K562 (cell line): ENCODE measurements around the gene ADK. TPM values are rescaled to one million over a fixed set of nuclear protein-coding genes. Genes with fewer than 3 reads are reported as not detected.

Experiments used
- ATAC-seq: fragments of 200-7000 bp; cut with Tn5 transposase; 3 replicates; pipeline ENCODE4 v1.9.1; 2020; ENCODE audit warnings: moderate library complexity
- BruUV-seq: library from RNA; stranded (reverse); fragments of 400-500 nt; replicated peaks from 2 replicates; lab custom pipeline; 2021; lab: Mats Ljungman, UMichigan
- CTCF ChIA-PET: fragments of 300-600 bp; formaldehyde crosslinking; extraction: SDS; loops from one replicate; lab custom pipeline; 2021; ENCODE audit warnings: low intra/inter-chr PET ratio; lab: Yijun Ruan, JAX
- POLR2A ChIA-PET: fragments of 300-600, 350-650 bp; sonication (Branson Sonifier 250); formaldehyde crosslinking; extraction: SDS; loops from one replicate; lab custom pipeline; 2021; ENCODE audit warnings: antibody characterized with exemption, inconsistent platforms; lab: Yijun Ruan, JAX
- DNase-seq, 4 experiments: peaks; one replicate each; pipeline versions ENCODE4 v3.0.0 to v3.0.0-alpha.2; 2011 to 2018; ENCODE audit warnings: low spot score in 3 of 4, mixed read lengths in 3 of 4; ENCODE audit errors: extremely low read depth in 1 of 4
- FAIRE-seq: peaks from 2 replicates; lab custom pipeline; 2011; peaks lifted over from hg19 to GRCh38; lab: Jason Lieb, UNC
- H2AFZ ChIP-seq: 2 replicates; pipeline ENCODE4 v1.6.0; 2011; ENCODE audit warnings: low read depth, low read length, control low read depth, inconsistent platforms
- H3K27ac ChIP-seq: fragments of 200-600 bp; 3 replicates; pipeline ENCODE4 v1.8.0; 2011; ENCODE audit warnings: low read depth, mild to moderate bottlenecking, control low read depth, inconsistent platforms, low read length, moderate library complexity, mixed read lengths; ENCODE audit errors: extremely low read depth
- H3K27me3 ChIP-seq, 2 experiments: fragments of 300-600 bp in 1 of 2; 2 replicates in 1 of 2; 3 replicates in 1 of 2; pipeline versions ENCODE4 v1.6.0 to v1.8.0; 2011; ENCODE audit warnings: inconsistent platforms in 2 of 2, low read length in 2 of 2, mild to moderate bottlenecking in 1 of 2, mixed read lengths in 1 of 2, moderate library complexity in 1 of 2; ENCODE audit not compliant: control insufficient read depth in 2 of 2, insufficient read depth in 2 of 2
- H3K36me3 ChIP-seq: fragments of 300-600 bp; 3 replicates; pipeline ENCODE4 v1.8.0; 2011; ENCODE audit warnings: mild to moderate bottlenecking, low read length, inconsistent platforms; ENCODE audit not compliant: control insufficient read depth, insufficient read depth
- H3K4me1 ChIP-seq, 2 experiments: fragments of 200-600 bp in 1 of 2; replicated peaks in 1 of 2; 2 replicates in 1 of 2; 3 replicates in 1 of 2; pipeline versions ENCODE4 v1.5.1 to v1.8.0; 2011; ENCODE audit warnings: inconsistent platforms in 2 of 2, low read length in 2 of 2, mild to moderate bottlenecking in 1 of 2, mixed read lengths in 1 of 2, moderate library complexity in 1 of 2; ENCODE audit not compliant: control insufficient read depth in 2 of 2, insufficient read depth in 2 of 2
- H3K4me2 ChIP-seq: 2 replicates; pipeline ENCODE4 v1.6.1; 2011; ENCODE audit warnings: low read length, control low read depth, inconsistent platforms, mixed read lengths; ENCODE audit not compliant: insufficient read depth
- H3K4me3 ChIP-seq: fragments of 200-600 bp; sonication (generic), shearing (Covaris generic); 2 replicates; pipeline ENCODE4 v1.5.1; 2016; ENCODE audit warnings: control low read depth, inconsistent platforms
- H3K79me2 ChIP-seq: fragments of 200-600 bp; 3 replicates; pipeline ENCODE4 v1.8.0; 2011; ENCODE audit warnings: low read length, inconsistent platforms; ENCODE audit not compliant: control insufficient read depth, insufficient read depth
- H3K9ac ChIP-seq, 2 experiments: 2 replicates each; pipeline versions ENCODE4 v1.6.0 to v1.6.1; 2011; ENCODE audit warnings: low read depth in 2 of 2, low read length in 2 of 2, control low read depth in 1 of 2, inconsistent platforms in 1 of 2, mild to moderate bottlenecking in 1 of 2, mixed read lengths in 1 of 2; ENCODE audit not compliant: insufficient read depth in 1 of 2
- H3K9me1 ChIP-seq: one replicate; pipeline ENCODE4 v1.6.0; 2011; ENCODE audit warnings: inconsistent platforms, mild to moderate bottlenecking, low read length, moderate library complexity; ENCODE audit not compliant: control insufficient read depth, insufficient read depth
- H3K9me3 ChIP-seq: replicated peaks from 2 replicates; pipeline ENCODE4 v1.5.1; 2011; ENCODE audit warnings: low read depth, low read length, inconsistent platforms; ENCODE audit not compliant: control insufficient read depth, insufficient read depth
- H4K20me1 ChIP-seq: replicated peaks from 2 replicates; pipeline ENCODE4 v1.6.1; 2011; ENCODE audit warnings: low read length, inconsistent platforms, mixed read lengths; ENCODE audit not compliant: control insufficient read depth, insufficient read depth
- ARHGAP35 ChIP-seq: fragments of 450-650 bp; IDR thresholded peaks from 2 replicates; pipeline ENCODE4 v1.6.1; 2018; ENCODE audit not compliant: partially characterized antibody
- C11orf30 ChIP-seq: fragments of 450-650 bp; IDR thresholded peaks from 2 replicates; pipeline ENCODE4 v1.6.1; 2016; ENCODE audit warnings: low read depth, mild to moderate bottlenecking
- HNRNPK ChIP-seq: fragments of 200-400 bp; formaldehyde crosslinking; IDR thresholded peaks from one replicate; pipeline ENCODE4 v1.6.1; 2018; ENCODE audit warnings: mild to moderate bottlenecking, low read depth, low read length; ENCODE audit not compliant: poor library complexity, severe bottlenecking
- MAFG ChIP-seq: fragments of 450-650 bp; conservative IDR thresholded peaks from 2 replicates; pipeline ENCODE4 v1.6.1; 2016; ENCODE audit warnings: missing genetic modification characterization, missing compliant biosample characterization
- NBN ChIP-seq: fragments of 450-650 bp; IDR thresholded peaks from 2 replicates; pipeline ENCODE4 v1.6.1; 2016; ENCODE audit warnings: low read depth, mild to moderate bottlenecking
- NFE2 ChIP-seq: IDR thresholded peaks from 2 replicates; pipeline ENCODE4 v1.6.1; 2014; ENCODE audit warnings: antibody characterized with exemption, low read depth
- NFE2L1 ChIP-seq: fragments of 450-650 bp; IDR thresholded peaks from 2 replicates; pipeline ENCODE4 v1.6.1; 2016; ENCODE audit warnings: missing genetic modification characterization, low read depth, mild to moderate bottlenecking, missing compliant biosample characterization, moderate library complexity, borderline replicate concordance
- ZNF316 ChIP-seq: fragments of 450-650 bp; IDR thresholded peaks from 2 replicates; pipeline ENCODE4 v1.6.1; 2016
- WGBS: fragments of 100-300 bp; shearing (Covaris generic); methylation state at CpG from one replicate; pipeline ENCODE4 v1.1.6; 2016; ENCODE audit warnings: low coverage, mixed read lengths; ENCODE audit not compliant: insufficient coverage; ENCODE audit errors: missing lambda C conversion rate; 5-methylcytosine and 5-hydroxymethylcytosine counted together
- in situ Hi-C: fragments of 300-500 bp; cut with MboI; formaldehyde crosslinking; loops from 4 replicates; pipeline ENCODE4 v1.15.0; 2018; ENCODE audit warnings: inconsistent platforms, mixed read lengths
- intact Hi-C: fragments of 100-400 bp; cut with micrococcal nuclease; formaldehyde crosslinking; loops from 2 replicates; pipeline ENCODE4 v1.14.2; 2022
- polyA plus RNA-seq, 8 experiments: library from polyadenylated mRNA; depleted of rRNA in 4 of 8; stranded (reverse) in 5 of 8; unstranded in 3 of 8; fragments of >200 nt; fragmentation: Nextera tagmentation in 2 of 8; fragmentation: Illumina TruSeq in 1 of 8; extraction: Ambion mirVana in 2 of 8; extraction: Trizol in 1 of 8; gene quantifications; 2 replicates each; pipeline versions ENCODE4 v1.2.1 to v1.2.3, GENCODE V29; 2011 to 2014; ENCODE audit warnings: inconsistent platforms in 1 of 8, missing spikeins in 1 of 8
- total RNA-seq, 7 experiments: library from RNA; depleted of rRNA in 6 of 7; stranded (reverse); fragments of >200 nt in 6 of 7; fragmentation: Illumina TruSeq in 2 of 7; extraction: Trizol in 2 of 7; gene quantifications; 2 replicates each; pipeline versions ENCODE4 v1.2.1 to v1.2.3, GENCODE V29; 2011 to 2021; ENCODE audit warnings: low replicate concordance in 1 of 7

Gene ADK
- total and polyA plus RNA-seq, 9 of the 15 experiments (the other 6 are each of a cell fraction or from before 2014, with no cell fraction given), result 54.2 to 97.8 (median 73.6) TPM

DNA sequence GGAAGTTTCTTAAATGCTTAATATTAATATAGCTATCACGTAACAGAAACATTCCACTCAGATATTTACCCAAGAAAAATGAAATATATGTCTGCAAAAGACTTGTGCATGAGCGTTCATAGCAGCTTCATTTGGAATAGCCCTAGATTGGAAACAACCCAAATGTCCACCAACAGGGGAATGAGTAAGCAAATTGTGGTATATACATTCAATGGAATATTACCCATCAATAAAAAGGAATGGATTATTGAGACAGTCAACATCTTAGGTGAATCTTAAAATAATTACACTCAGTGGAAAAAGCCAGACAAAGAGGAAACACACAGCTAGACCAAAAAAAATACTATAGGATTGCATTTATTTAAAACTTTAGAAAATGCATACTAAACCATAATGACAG is 585.0 kb downstream of the ADK start:
- WGBS, result 2% methylated on average over 2 of the region's 2 CpGs
- no peaks in the 10 kb centered on the region for H3K79me2 ChIP-seq
- H3K9me1 ChIP-seq, result no peaks in the 10 kb centered on the region
- H3K4me3 ChIP-seq, result no peak overlapping the region
- H4K20me1 ChIP-seq, result no peaks in the 10 kb centered on the region
- H3K4me1 ChIP-seq, result peaks cover 3 to 7% of the 10 kb centered on the region in 2 experiments; a peak in 3 of 5 replicates
- ChIA-PET POLR2A (interaction anchor here (0.6 to 1.2 kb wide), 2 partner anchors 15 to 196 kb away, joined by 4 read pairs; no protein-coding TSS in a partner anchor), CTCF (no interaction called here)
- no peak overlapping the region for H3K4me2 ChIP-seq
- H3K9me3 ChIP-seq, result no peaks in the 10 kb centered on the region
- no peak overlapping the region for H3K27ac ChIP-seq
- H3K36me3 ChIP-seq, result no peaks in the 10 kb centered on the region
- in situ Hi-C loops (loop anchor here (10.0 kb wide), 1 partner anchor 359 kb away; a partner anchor contains a TSS), intact Hi-C loops (loop anchor here (5.0 to 10.0 kb wide), 3 partner anchors 369 to 499 kb away; partner anchors contain the start of gene COMTD1)
- FAIRE-seq (no peak), DNase-seq (no peak), ATAC-seq (no peak)
- no peaks in the 10 kb centered on the region for H3K27me3 ChIP-seq
- H2AFZ ChIP-seq, result no peak overlapping the region
- TF ChIP-seq ZNF316 (peak; percentile 25; the same call in 1 of the 2 replicates), NBN (no peak), MAFG (tag) (peak; percentile 58), NFE2 (peak; percentile 59), ARHGAP35 (no peak), NFE2L1 (tag) (peak; percentile 51), C11orf30 (peak; percentile 61), HNRNPK (no peak)
- BruUV-seq, result no TSS peak
- H3K9ac ChIP-seq, result no peak overlapping the region
